Hepatocyte (in vitro differentiated cells): ENCODE measurements around the gene ATP8A1. TPM values are rescaled to one million over a fixed set of nuclear protein-coding genes. Genes with fewer than 3 reads are reported as not detected.

ENCODE experiments used
- DNase-seq: peaks from one replicate; pipeline ENCODE4 v3.0.0-alpha.2; 2016; ENCODE audit warnings: low spot score
- H2AFZ ChIP-seq: fragments of 200-600 bp; sonication (generic); 2 replicates; pipeline ENCODE4 v1.6.0; 2016; ENCODE audit warnings: antibody characterized with exemption, mild to moderate bottlenecking
- H3K27ac ChIP-seq: fragments of 200-600 bp; sonication (generic); 2 replicates; pipeline ENCODE4 v1.5.1; 2016; ENCODE audit warnings: mild to moderate bottlenecking
- H3K27me3 ChIP-seq: fragments of 200-600 bp; sonication (generic); 2 replicates; pipeline ENCODE4 v1.6.1; 2016
- H3K36me3 ChIP-seq: fragments of 200-600 bp; sonication (generic); replicated peaks from 2 replicates; pipeline ENCODE4 v1.5.1; 2016; ENCODE audit warnings: low read depth; ENCODE audit not compliant: insufficient read depth
- H3K4me1 ChIP-seq: fragments of 200-600 bp; sonication (generic); 2 replicates; pipeline ENCODE4 v1.5.1; 2016; ENCODE audit warnings: mild to moderate bottlenecking, moderate library complexity; ENCODE audit not compliant: insufficient read depth
- H3K4me2 ChIP-seq: fragments of 200-600 bp; sonication (generic); 2 replicates; pipeline ENCODE4 v1.6.0; 2016
- H3K4me3 ChIP-seq: fragments of 200-600 bp; sonication (generic); 2 replicates; pipeline ENCODE4 v1.5.1; 2016; ENCODE audit warnings: mild to moderate bottlenecking
- H3K79me2 ChIP-seq: fragments of 200-600 bp; sonication (generic); 2 replicates; pipeline ENCODE4 v1.6.0; 2017; ENCODE audit warnings: mild to moderate bottlenecking
- H3K9me2 ChIP-seq: fragments of 200-600 bp; sonication (generic); replicated peaks from 2 replicates; pipeline ENCODE4 v1.6.0; 2017; ENCODE audit warnings: mild to moderate bottlenecking; ENCODE audit not compliant: insufficient read depth
- H3K9me3 ChIP-seq: fragments of 200-600 bp; sonication (generic); 2 replicates; pipeline ENCODE4 v1.5.1; 2016; ENCODE audit warnings: low read depth, mild to moderate bottlenecking
- H4K20me1 ChIP-seq: fragments of 200-600 bp; sonication (generic); 2 replicates; pipeline ENCODE4 v1.6.0; 2016; ENCODE audit warnings: mild to moderate bottlenecking; ENCODE audit not compliant: insufficient read depth, poor library complexity, severe bottlenecking
- CTCF ChIP-seq: fragments of 200-600 bp; sonication (generic); IDR thresholded peaks from 2 replicates; pipeline ENCODE4 v1.5.1; 2016; ENCODE audit warnings: antibody characterized with exemption, mild to moderate bottlenecking; ENCODE audit not compliant: poor library complexity
- EZH2 ChIP-seq: fragments of 200-600 bp; sonication (generic); IDR thresholded peaks from 2 replicates; pipeline ENCODE4 v1.6.1; 2016; ENCODE audit warnings: antibody characterized with exemption, mild to moderate bottlenecking, borderline replicate concordance
- EZH2phosphoT487 ChIP-seq: fragments of 200-600 bp; sonication (generic); IDR thresholded peaks from one replicate; pipeline ENCODE4 v1.6.1; 2018; ENCODE audit warnings: antibody characterized with exemption, mild to moderate bottlenecking, low read depth, moderate library complexity; ENCODE audit not compliant: unreplicated experiment, severe bottlenecking
- WGBS: methylation state at CpG from one replicate; pipeline ENCODE4 v1.1.6; 2016; ENCODE audit warnings: low lambda C conversion rate; ENCODE audit errors: missing lambda C conversion rate; 5-methylcytosine and 5-hydroxymethylcytosine counted together
- polyA plus RNA-seq: library from polyadenylated mRNA; unstranded; fragments of >200 nt; fragmentation: Nextera tagmentation; extraction: Ambion mirVana; gene quantifications from 2 replicates; pipeline ENCODE4 v1.2.1, GENCODE V29; 2016
- total RNA-seq: library from RNA; depleted of rRNA; stranded (reverse); fragments of >200 nt; gene quantifications from 2 replicates; pipeline ENCODE4 v1.2.3, GENCODE V29; 2014

The ATP8A1 gene
- total and polyA plus RNA-seq, 2 experiments from 2014 or later, result 3.3 to 42.1 TPM

- TF ChIP-seq EZH2phosphoT487 (no peak), CTCF (no peak), EZH2 (no peak)
Measured at GRCh38 chr4:42610941-42611340, 46.0 kb downstream of the ATP8A1 start.

GRCh38 chr4:42609051-42609450 is 47.9 kb downstream of the ATP8A1 start:
- Histone ChIP-seq H2AFZ (no peak overlapping the region), H3K4me2 (no peak overlapping the region), H3K9me2 (no peaks in the 10 kb centered on the region), H3K27me3 (no peaks in the 10 kb centered on the region), H3K79me2 (no peaks in the 10 kb centered on the region), H3K4me1 (no peaks in the 10 kb centered on the region), H3K27ac (no peak overlapping the region), H3K4me3 (no peak overlapping the region), H4K20me1 (no peaks in the 10 kb centered on the region), H3K9me3 (no peaks in the 10 kb centered on the region), H3K36me3 (no peaks in the 10 kb centered on the region)
- no peak for DNase-seq
- WGBS, result 98% methylated on average over 4 of the region's 4 CpGs
- TF ChIP-seq CTCF (no peak), EZH2phosphoT487 (no peak), EZH2 (no peak)

More at GRCh38 chr4:42610941-42611340, 46.0 kb downstream of the ATP8A1 start:
- Histone ChIP-seq H3K4me2 (no peak overlapping the region), H4K20me1 (no peaks in the 10 kb centered on the region), H3K4me1 (no peaks in the 10 kb centered on the region), H2AFZ (no peak overlapping the region), H3K79me2 (no peaks in the 10 kb centered on the region), H3K36me3 (no peaks in the 10 kb centered on the region), H3K27me3 (no peaks in the 10 kb centered on the region), H3K9me2 (no peaks in the 10 kb centered on the region), H3K27ac (no peak overlapping the region), H3K4me3 (no peak overlapping the region), H3K9me3 (no peaks in the 10 kb centered on the region)
- 67% methylated on average over 4 of the region's 4 CpGs for WGBS
- DNase-seq, result no peak

DNA sequence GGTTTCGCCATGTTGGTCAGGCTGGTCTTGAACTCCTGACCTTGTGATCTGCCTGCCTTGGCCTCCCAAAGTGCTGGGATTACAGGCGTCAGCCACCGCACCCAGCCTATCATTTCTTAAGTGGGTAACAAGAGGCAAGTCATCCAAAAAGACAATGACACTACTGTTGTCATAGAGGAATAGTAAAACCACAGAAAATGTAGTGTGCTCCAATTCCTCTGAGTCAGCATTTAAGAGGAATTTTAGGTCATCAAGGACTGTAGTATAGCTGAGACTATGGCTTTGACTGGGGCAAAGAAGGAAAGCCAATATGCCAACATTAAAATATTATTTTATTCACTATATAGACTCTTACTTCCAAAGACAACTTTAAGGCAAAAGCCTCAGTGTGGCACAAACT is 48.4 kb downstream of the ATP8A1 start:
- no peaks in the 10 kb centered on the region for H3K79me2 ChIP-seq
- no peaks in the 10 kb centered on the region for H3K9me2 ChIP-seq
- no peaks in the 10 kb centered on the region for H3K27me3 ChIP-seq
- TF ChIP-seq CTCF (no peak), EZH2phosphoT487 (no peak), EZH2 (no peak)
- no peaks in the 10 kb centered on the region for H3K9me3 ChIP-seq
- no peak overlapping the region for H3K27ac ChIP-seq
- H3K4me2 ChIP-seq, result no peak overlapping the region
- DNase-seq, result no peak
- H3K4me1 ChIP-seq, result no peaks in the 10 kb centered on the region
- H4K20me1 ChIP-seq, result no peaks in the 10 kb centered on the region
- WGBS, result 100% methylated on average over 3 of the region's 3 CpGs
- no peak overlapping the region for H3K4me3 ChIP-seq
- no peak overlapping the region for H2AFZ ChIP-seq
- H3K36me3 ChIP-seq, result no peaks in the 10 kb centered on the region
